Measurements from ENCODE around the gene KLRC1.
"Not testable (repeated sequence)": the region's sequence is repeated elsewhere in the genome, so short reads cannot be mapped to it uniquely, and the experiment has no call there.

- not testable (repeated sequence) for TF ChIP-seq TEAD4 (IDR thresholded peaks at IDR 0.05; ENCODE audit: low read depth, low read length); CTCF (IDR thresholded peaks at IDR 0.05; ENCODE audit: control extremely low read depth in 1 of 3, insufficient read depth in 1 of 3, low read depth in 1 of 3, low read length in 3 of 3); SP1 (IDR thresholded peaks at IDR 0.05; ENCODE audit: low read depth, low read length); CBX8 (IDR thresholded peaks at IDR 0.05; ENCODE audit: borderline replicate concordance, low read depth, low read length); RAD21 (IDR thresholded peaks at IDR 0.05 in 1 of 2, conservative IDR thresholded peaks at IDR 0.05 in 1 of 2; ENCODE audit: low read depth in 2 of 2, low read length in 2 of 2); TAF1 (IDR thresholded peaks at IDR 0.05; ENCODE audit: low read depth, low read length); POLR2A (IDR thresholded peaks at IDR 0.05; ENCODE audit: control extremely low read depth in 1 of 2, low read depth in 2 of 2, low read length in 2 of 2); POLR2AphosphoS5 (IDR thresholded peaks at IDR 0.05; ENCODE audit: low read depth, low read length)
Measured at GRCh38 chr12:10424260-10424899, 28.8 kb downstream of the KLRC1 start.
